ENCODE results near the gene DPT. TPM values are rescaled to one million over a fixed set of nuclear protein-coding genes. Genes with fewer than 3 reads are reported as not detected.
A peak's percentile ranks its signal among the peaks of the same experiment; 100 is the strongest.

DPT gene
- total RNA-seq, 2 donors from 2014 or later, result 11.1 to 30.9 TPM

- intact Hi-C loops (cut with DNase I, micrococcal nuclease), result no loop called here
- DNase-seq, result peak; percentile 91 to 92
- ATAC-seq, result peak; percentile 77
These were observed 15.0 kb downstream of the DPT start for GRCh38 chr1:168714012-168714411.

- DNase-seq, result no peak
- intact Hi-C loops (cut with DNase I, micrococcal nuclease), result no loop called here
- ATAC-seq, result peak; percentile 71
These were observed 19.3 kb downstream of the DPT start for GRCh38 chr1:168709405-168710363.

GRCh38 chr1:168708698-168709404 is 20.2 kb downstream of the DPT start:
- intact Hi-C loops (cut with DNase I, micrococcal nuclease), result no loop called here
- DNase-seq (no peak), ATAC-seq (peak; percentile 55)

DNA sequence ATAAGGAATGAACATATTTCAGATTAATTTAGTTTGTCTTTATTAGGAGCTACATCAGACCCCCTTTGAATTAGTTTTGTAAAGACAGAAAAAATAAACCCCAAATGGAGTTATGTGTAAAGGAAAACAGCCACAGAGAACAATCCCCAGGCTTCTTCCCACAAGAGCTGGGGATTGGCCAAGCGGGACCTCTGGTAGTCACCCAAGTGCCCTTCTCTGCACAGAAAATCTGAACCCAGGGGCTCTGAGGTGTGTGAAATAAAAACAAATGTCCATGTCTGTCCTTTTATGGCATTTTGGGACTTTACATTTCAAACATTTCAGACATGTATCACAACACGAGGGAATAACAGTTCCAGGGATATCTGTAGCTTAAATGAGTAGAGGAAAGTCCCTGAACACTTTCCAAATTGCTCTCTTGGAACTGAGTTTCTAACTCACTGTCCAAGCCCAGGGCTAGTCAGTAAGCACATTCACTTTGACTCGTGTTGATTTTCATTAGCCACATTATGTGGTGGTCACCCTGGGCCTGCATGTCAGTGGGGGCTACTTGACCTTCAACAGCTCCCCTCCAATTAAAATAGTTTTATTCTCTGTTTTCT is 22.5 kb downstream of the DPT start:
- DNase-seq (no peak), ATAC-seq (no peak)
- intact Hi-C loops (cut with DNase I, micrococcal nuclease), result no loop called here

DNA sequence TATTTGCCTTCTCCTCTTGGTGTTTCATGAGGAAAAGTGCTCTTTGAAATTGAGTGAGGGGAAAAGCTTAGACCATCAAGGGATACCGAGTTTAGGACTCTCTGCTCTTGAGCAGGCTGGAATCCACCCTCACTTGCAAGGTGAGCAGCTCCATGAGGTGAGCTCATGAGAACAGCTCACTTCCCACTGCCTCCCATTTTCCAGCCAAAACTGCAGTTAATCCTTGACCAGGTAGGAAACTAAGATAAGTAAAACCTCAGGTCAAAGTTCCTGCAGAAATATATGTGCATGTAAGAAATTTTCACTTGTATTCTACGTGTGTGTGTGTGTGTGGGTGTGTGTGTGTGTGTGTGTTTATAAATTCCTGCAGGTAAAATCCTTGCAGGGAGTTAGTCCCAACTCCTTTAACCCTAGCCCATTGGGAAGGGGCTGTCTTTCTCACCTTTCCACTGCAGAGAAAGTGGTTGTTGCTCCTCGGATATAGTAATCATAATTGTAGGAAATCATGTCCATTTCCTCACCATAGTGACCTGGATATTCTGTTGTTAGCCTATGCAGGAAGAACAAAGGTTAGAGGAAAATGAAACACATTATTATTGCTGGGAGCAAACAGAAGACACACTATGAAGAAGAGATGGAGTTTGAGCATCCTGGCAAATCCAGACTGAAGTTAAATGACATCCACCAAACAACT is 28.3 kb downstream of the DPT start:
- peak; percentile 86 for ATAC-seq

DNA sequence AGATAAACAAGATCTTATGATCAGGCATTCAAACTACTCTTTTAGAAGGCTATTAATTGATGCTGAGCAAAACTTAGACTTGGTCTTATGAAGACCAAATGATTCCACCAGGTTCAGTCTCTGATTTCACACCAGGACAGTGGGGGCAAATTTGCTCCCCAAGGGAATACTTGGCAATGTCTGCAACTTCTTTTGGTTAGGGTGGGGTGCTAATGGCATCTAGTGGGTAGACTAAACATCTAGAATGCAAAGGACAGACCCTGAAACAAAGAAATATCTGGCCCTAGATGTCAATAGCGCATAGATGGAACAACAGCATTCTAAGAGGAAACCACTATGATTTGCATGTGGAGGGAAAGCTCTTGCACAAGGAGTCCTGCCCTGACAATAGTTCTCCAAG is 30.6 kb downstream of the DPT start:
- ATAC-seq (no peak), DNase-seq (no peak)
- intact Hi-C loops (cut with DNase I, micrococcal nuclease), result no loop called here

More for the DNA sequence above, 28.3 kb downstream of the DPT start:
- intact Hi-C loops (cut with DNase I, micrococcal nuclease), result no loop called here
- DNase-seq, result no peak

DNA sequence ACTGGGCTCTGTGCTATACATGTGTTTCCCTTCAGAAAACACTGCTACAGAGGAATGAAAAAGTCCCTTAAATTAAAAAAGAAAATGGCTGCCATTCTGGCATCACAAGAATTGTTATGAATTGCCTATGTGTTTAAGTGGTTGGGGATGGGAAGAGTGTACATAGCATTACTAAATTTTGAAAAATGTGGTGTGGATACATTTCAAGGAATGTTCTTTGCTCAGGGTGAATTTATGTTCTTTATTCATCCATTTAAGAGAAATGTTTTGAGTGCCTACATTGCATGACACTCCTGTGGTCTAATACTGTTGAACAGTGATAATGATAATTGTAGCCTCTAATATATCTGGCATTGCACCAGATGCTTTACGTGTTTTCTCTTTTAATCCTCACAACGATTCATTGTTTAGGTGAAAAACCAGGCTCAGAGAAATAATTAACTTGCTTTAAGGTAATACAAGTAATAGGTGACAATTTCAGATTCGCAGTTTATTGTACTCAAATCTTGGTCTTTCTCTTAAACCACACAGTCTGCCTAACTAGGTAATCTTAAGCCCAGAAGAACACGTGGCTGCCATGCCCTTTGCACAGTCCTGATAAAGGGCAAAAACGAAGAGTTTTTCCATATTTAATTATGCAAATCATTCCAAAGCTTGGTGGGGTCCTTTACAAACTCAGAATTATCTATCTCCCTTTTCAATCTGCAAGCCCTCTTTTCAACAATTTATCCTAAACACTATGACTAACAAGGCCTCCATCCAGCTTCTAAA is 31.5 kb downstream of the DPT start:
- ATAC-seq, result no peak
- DNase-seq, result no peak
- intact Hi-C loops (cut with DNase I, micrococcal nuclease), result no loop called here

- no peak for DNase-seq
- ATAC-seq, result no peak
- intact Hi-C loops (cut with DNase I, micrococcal nuclease), result no loop called here
These were observed 32.8 kb downstream of the DPT start for GRCh38 chr1:168696125-168696760.

GRCh38 chr1:168693872-168694238 is 35.2 kb downstream of the DPT start:
- intact Hi-C loops (cut with DNase I, micrococcal nuclease), result no loop called here
- ATAC-seq (no peak), DNase-seq (no peak)

GRCh38 chr1:168693197-168693871 is 35.7 kb downstream of the DPT start:
- peak; percentile 66 to 80 for DNase-seq
- ATAC-seq, result peak; percentile 90
- intact Hi-C loops (cut with DNase I, micrococcal nuclease), result no loop called here

DNA sequence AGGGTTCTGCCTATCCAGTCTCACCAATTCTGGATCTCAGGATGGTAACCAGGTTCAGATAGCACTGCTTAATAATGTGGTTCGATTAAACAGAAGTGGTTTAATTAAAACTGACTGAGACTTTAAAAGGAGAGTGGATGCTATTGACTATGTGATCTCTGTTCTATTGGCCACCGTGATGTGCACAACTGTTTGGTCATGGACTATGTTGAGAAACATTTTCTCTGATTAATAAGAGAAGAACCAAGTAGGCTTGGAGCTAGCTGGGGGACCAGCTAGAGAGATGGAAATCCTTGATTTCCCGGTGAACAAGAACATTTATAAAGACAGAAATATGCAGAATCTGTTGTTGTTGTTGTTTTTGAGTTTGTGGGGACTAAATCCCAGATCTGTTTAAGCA is 36.5 kb downstream of the DPT start:
- intact Hi-C loops (cut with DNase I, micrococcal nuclease), result no loop called here
- ATAC-seq (no peak), DNase-seq (no peak)

GRCh38 chr1:168691541-168691940 is 37.5 kb downstream of the DPT start:
- DNase-seq (no peak), ATAC-seq (no peak)
- intact Hi-C loops (cut with DNase I, micrococcal nuclease), result no loop called here

- DNase-seq, result no peak
- peak; percentile 16 for ATAC-seq
- intact Hi-C loops (cut with DNase I, micrococcal nuclease), result no loop called here
These were observed 39.0 kb downstream of the DPT start for GRCh38 chr1:168689726-168690602.

GRCh38 chr1:168689327-168689657 is 39.7 kb downstream of the DPT start:
- no peak for ATAC-seq
- DNase-seq, result no peak
- intact Hi-C loops (cut with DNase I, micrococcal nuclease), result no loop called here

GRCh38 chr1:168688644-168689326 is 40.2 kb downstream of the DPT start:
- intact Hi-C loops (cut with DNase I, micrococcal nuclease), result no loop called here
- DNase-seq (no peak), ATAC-seq (no peak)

- intact Hi-C loops (cut with DNase I, micrococcal nuclease), result no loop called here
- ATAC-seq (peak; percentile 54), DNase-seq (no peak)
These were observed 41.2 kb downstream of the DPT start for GRCh38 chr1:168687816-168688215.

Data from left colon (tissue), 2 donors.